Left lung (tissue), 10 donors: ENCODE data around the gene ZNF771. TPM values are rescaled to one million over a fixed set of nuclear protein-coding genes. Genes with fewer than 3 reads are reported as not detected.

Source experiments
- ATAC-seq: fragments of 200-7000 bp; cut with Tn5 transposase; one replicate; pipeline ENCODE4 v1.9.1; 2020; ENCODE audit warnings: moderate library complexity
- DNase-seq, 4 donors: peaks; one replicate each; pipeline ENCODE4 v3.0.0-alpha.2; 2013 to 2020
- H3K27ac ChIP-seq, 2 donors: fragments of 200-600 bp; sonication (generic) in 1 of 2; one replicate each; pipeline versions ENCODE4 v1.5.0 to v1.8.0; 2020 to 2021
- H3K27me3 ChIP-seq, 2 donors: fragments of 200-600 bp; sonication (generic) in 1 of 2; one replicate each; pipeline versions ENCODE4 v1.5.0 to v1.8.0; 2020 to 2021
- H3K36me3 ChIP-seq, 2 donors: fragments of 200-600 bp; sonication (generic) in 1 of 2; one replicate each; pipeline versions ENCODE4 v1.5.0 to v1.8.0; 2020 to 2021
- H3K4me1 ChIP-seq, 2 donors: fragments of 200-600 bp; one replicate each; pipeline ENCODE4 v1.8.0; 2021
- H3K4me3 ChIP-seq, 2 donors: fragments of 200-600 bp; sonication (generic) in 1 of 2; one replicate each; pipeline versions ENCODE4 v1.5.0 to v1.8.0; 2020 to 2021; ENCODE audit warnings: mild to moderate bottlenecking in 1 of 2
- H3K9me3 ChIP-seq, 2 donors: fragments of 200-600 bp; sonication (generic) in 1 of 2; one replicate each; pipeline versions ENCODE4 v1.5.0 to v1.8.0; 2020 to 2021
- CTCF ChIP-seq, 2 donors: fragments of 200-600 bp; sonication (generic) in 1 of 2; IDR thresholded peaks; one replicate each; pipeline versions ENCODE4 v1.5.0 to v1.8.0; 2021; ENCODE audit warnings: antibody characterized with exemption in 2 of 2
- intact Hi-C, 2 donors: fragments of 100-400 bp; cut with DNase I; formaldehyde crosslinking; loops; one replicate each; pipeline versions ENCODE4 v1.11.2 to v1.14.2; 2022
- polyA plus RNA-seq, 6 donors: library from polyadenylated mRNA; unstranded; fragments of 120-200 nt; gene quantifications; one replicate each; pipeline ENCODE4 v1.2.1, GENCODE V29; 2013; ENCODE audit not compliant: insufficient read length in 6 of 6
- total RNA-seq, 2 donors: library from RNA; stranded (reverse); fragmentation: NEBNext Ultra II Directional; extraction: Animal tissue kit (Norgen Biotek cat#: 25700); gene quantifications; one replicate each; pipeline ENCODE4 v1.2.1, GENCODE V29; 2021
- donor health status: DM: no; HTN: yes; CAD: no.
- donor health status: DM: no; HTN: no; CAD: no.

ZNF771 gene
- total and polyA plus RNA-seq, 8 donors, result 4.0 to 8.5 (median 5.8) TPM

GRCh38 chr16:30407804-30408534 lies 563 bp downstream of the ZNF771 start:
- Histone ChIP-seq H3K4me3 (peak overlapping the region; percentile 60 to 95), H3K4me1 (peaks cover 15 to 31% of the 10 kb centered on the region in 2 donors), H3K27ac (peak overlapping the region; percentile 76 to 80), H3K27me3 (no peaks in the 10 kb centered on the region), H3K36me3 (peaks cover 0 to 7% of the 10 kb centered on the region in 2 donors), H3K9me3 (no peaks in the 10 kb centered on the region)
- ATAC-seq (peak; percentile 12), DNase-seq (peak in 1 of 4 donors; percentile 21)
- intact Hi-C loops, result no loop called here
- no peak for TF ChIP-seq CTCF (IDR thresholded peaks at IDR 0.05)

GRCh38 chr16:30409125-30410060 lies 2.0 kb downstream of the ZNF771 start:
- H3K27me3 ChIP-seq, result no peaks in the 10 kb centered on the region
- ATAC-seq (peak; percentile 80), DNase-seq (peak; percentile 80 to 96 (median 90))
- H3K9me3 ChIP-seq, result no peaks in the 10 kb centered on the region
- intact Hi-C loops, result no loop called here
- no peak overlapping the region for H3K4me3 ChIP-seq
- peak overlapping the region in 1 of 2 donors; percentile 26 for H3K27ac ChIP-seq
- peaks cover 0 to 17% of the 10 kb centered on the region in 2 donors for H3K36me3 ChIP-seq
- peaks cover 15 to 31% of the 10 kb centered on the region in 2 donors for H3K4me1 ChIP-seq
- TF ChIP-seq CTCF (IDR thresholded peaks at IDR 0.05), result peak; percentile 96 to 97

DNA sequence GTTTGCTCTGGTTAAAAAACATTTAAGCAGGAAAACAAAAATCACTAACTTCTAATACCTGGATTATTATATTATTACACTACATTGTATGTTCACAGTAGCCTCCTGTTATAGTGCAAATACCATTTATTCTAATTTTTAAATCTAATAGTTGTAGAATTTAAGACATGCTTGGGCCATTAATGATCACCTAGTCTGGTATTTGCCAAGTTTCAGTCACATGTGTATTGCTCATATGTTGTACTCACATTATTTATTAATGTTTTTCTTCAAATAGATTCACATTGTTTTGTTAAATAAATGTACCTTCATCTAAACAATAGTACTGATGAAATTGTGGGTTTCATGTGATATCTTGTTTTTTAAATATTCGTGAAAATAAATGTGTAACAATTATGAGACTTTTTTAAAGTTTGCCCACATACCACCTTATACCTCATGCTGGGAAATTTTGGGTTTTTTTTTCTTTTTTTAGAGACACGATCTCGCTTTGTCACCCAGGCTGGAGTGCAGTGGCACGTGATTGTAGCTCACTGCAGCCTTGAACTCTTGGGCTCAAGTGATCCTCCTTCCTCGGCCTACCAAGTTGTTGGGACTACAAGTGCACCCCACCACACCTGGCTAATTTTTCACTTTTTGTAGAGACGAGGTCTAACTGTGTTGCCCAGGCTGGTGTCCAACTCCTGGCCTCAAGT lies 5.9 kb downstream of the ZNF771 start:
- no peak for ATAC-seq
- TF ChIP-seq CTCF (IDR thresholded peaks at IDR 0.05), result no peak
- no peaks in the 10 kb centered on the region for H3K9me3 ChIP-seq
- H3K27me3 ChIP-seq, result no peaks in the 10 kb centered on the region
- H3K27ac ChIP-seq, result no peak overlapping the region
- no peak overlapping the region for H3K4me3 ChIP-seq
- intact Hi-C loops, result no loop called here
- DNase-seq, result no peak
- H3K36me3 ChIP-seq, result peaks cover 0 to 18% of the 10 kb centered on the region in 2 donors
- H3K4me1 ChIP-seq, result peaks cover 12 to 31% of the 10 kb centered on the region in 2 donors

DNA sequence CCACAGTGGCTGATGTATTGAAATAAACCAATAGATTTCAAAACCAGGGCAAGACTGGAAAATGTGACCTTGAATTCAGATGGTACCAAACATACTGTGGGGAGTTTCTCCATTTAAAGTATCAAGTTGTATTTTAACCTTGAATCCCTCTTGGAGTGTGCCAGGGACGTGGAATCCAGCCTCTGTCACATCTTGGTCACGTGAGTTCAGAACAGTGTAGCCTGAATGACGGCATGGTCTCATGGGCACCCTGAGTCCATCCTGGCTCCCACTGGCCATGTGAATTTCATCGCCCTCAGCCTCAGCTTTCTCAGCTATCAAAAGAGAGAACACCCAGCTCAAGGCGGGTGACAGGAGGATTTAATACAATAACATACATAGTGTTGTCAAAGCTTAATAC lies 6.8 kb downstream of the ZNF771 start:
- intact Hi-C loops, result no loop called here

More for the DNA sequence above, 6.8 kb downstream of the ZNF771 start:
- DNase-seq (no peak), ATAC-seq (no peak)
- Histone ChIP-seq H3K4me1 (peaks cover 3 to 27% of the 10 kb centered on the region in 2 donors), H3K4me3 (no peak overlapping the region), H3K9me3 (no peaks in the 10 kb centered on the region), H3K27me3 (no peaks in the 10 kb centered on the region), H3K27ac (no peak overlapping the region), H3K36me3 (peaks cover 0 to 18% of the 10 kb centered on the region in 2 donors)
- no peak for TF ChIP-seq CTCF (IDR thresholded peaks at IDR 0.05)
